IPS DF 4.7 (cell line): ENCODE data around the gene TWNK.
"Not testable (repeated sequence)": the region's sequence is repeated elsewhere in the genome, so short reads cannot be mapped to it uniquely, and the experiment has no call there.

ENCODE experiments used
- DNase-seq: peaks from one replicate; pipeline ENCODE4 v3.0.0-alpha.2; 2013; ENCODE audit warnings: low spot score; ENCODE audit errors: extremely low read depth

The TWNK gene

GRCh38 chr10:100972904-100973535, 14.3 kb upstream of the TWNK start:
- no peak for DNase-seq

GRCh38 chr10:100975397-100975796, 11.9 kb upstream of the TWNK start:
- DNase-seq = not testable (repeated sequence)

- no peak for DNase-seq
Measured at GRCh38 chr10:100976906-100977305, 10.4 kb upstream of the TWNK start.

GRCh38 chr10:100977436-100977835, 9.9 kb upstream of the TWNK start:
- no peak for DNase-seq

GRCh38 chr10:100978121-100978900, 9.0 kb upstream of the TWNK start:
- DNase-seq = no peak

GRCh38 chr10:100978901-100979195, 8.5 kb upstream of the TWNK start:
- DNase-seq = no peak

- no peak for DNase-seq
Measured at GRCh38 chr10:100979791-100980272, 7.5 kb upstream of the TWNK start.

- DNase-seq = no peak
Measured at GRCh38 chr10:100980311-100980710, 7.0 kb upstream of the TWNK start.

- DNase-seq = no peak
Measured at GRCh38 chr10:100980711-100981110, 6.6 kb upstream of the TWNK start.

- no peak for DNase-seq
Measured at GRCh38 chr10:100981178-100981772, 6.1 kb upstream of the TWNK start.

GRCh38 chr10:100982916-100983830, 4.2 kb upstream of the TWNK start:
- DNase-seq = no peak

GRCh38 chr10:100983868-100984671, 3.3 kb upstream of the TWNK start:
- no peak for DNase-seq

GRCh38 chr10:100984672-100985177, 2.6 kb upstream of the TWNK start:
- no peak for DNase-seq

GRCh38 chr10:100985336-100985735, 2.0 kb upstream of the TWNK start:
- no peak for DNase-seq

GRCh38 chr10:100986623-100986951, 756 bp upstream of the TWNK start:
- DNase-seq = no peak

GRCh38 chr10:100987685-100988049, 324 bp downstream of the TWNK start:
- no peak for DNase-seq

- no peak for DNase-seq
Measured at GRCh38 chr10:100988166-100988565, 823 bp downstream of the TWNK start.

GRCh38 chr10:100989088-100989487, 1.7 kb downstream of the TWNK start:
- no peak for DNase-seq

GRCh38 chr10:100993986-100994708, 6.8 kb downstream of the TWNK start:
- no peak for DNase-seq

- no peak for DNase-seq
Measured at GRCh38 chr10:100995181-100995580, 7.8 kb downstream of the TWNK start.
